HPDE6-E6E7 (cell line): ENCODE measurements around the gene SOAT1.
A peak's percentile ranks its signal among the peaks of the same experiment; 100 is the strongest.

Experiments used
- DNase-seq: peaks from one replicate; pipeline ENCODE4 v3.0.0; 2011; ENCODE audit warnings: missing footprints; ENCODE audit errors: extremely low spot score

SOAT1 gene

DNA sequence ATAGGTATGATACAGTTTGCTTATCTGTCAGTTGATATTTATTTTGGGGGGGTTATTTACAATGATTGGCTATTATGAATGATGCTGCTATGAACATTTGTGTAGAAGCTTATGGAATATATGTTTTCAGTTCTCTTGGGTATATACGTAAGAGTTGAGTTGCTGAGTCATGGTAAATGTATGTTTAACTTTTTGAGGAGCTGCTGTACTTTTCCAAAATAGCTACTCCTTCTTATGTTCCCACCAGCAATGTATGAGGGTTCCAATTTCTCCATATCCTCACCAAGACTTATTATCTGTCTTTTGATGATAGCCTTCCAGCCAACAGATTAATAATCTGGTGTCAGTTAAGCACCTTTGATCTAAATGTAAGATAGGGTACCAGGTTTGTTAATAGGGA, 11.9 kb downstream of the SOAT1 start:
- no peak for DNase-seq

- peak; percentile 14 for DNase-seq
Observed at GRCh38 chr1:179310291-179310690, 16.7 kb downstream of the SOAT1 start.

GRCh38 chr1:179310721-179311120, 17.1 kb downstream of the SOAT1 start:
- DNase-seq, result peak; percentile 86

DNA sequence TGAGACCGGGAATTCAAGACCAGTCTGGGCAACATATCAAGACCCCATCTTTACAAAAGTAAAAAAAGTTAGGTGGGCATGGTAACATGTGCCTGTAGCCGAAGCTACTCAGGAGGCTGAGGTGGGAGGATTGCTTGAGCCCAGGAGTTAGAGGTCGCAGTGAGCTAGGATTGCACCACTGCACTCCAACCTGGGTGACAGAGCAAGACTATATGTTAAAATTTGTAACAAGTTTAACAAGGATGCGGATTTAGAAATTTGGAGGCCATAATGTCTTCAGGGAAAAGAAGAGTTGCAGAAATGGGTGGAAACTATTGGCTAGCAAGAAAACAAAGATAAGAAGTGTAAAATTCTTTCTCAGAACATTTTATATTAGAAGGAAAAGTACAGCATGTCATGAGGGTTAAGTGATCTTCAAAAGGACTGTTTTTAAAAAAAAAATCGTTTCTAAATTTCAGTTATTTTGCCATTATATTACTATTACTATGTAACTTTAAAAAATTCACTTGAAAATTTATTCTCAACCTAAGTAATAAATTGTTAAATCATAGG, 17.6 kb downstream of the SOAT1 start:
- DNase-seq, result no peak

GRCh38 chr1:179313004-179313403, 19.4 kb downstream of the SOAT1 start:
- no peak for DNase-seq

DNA sequence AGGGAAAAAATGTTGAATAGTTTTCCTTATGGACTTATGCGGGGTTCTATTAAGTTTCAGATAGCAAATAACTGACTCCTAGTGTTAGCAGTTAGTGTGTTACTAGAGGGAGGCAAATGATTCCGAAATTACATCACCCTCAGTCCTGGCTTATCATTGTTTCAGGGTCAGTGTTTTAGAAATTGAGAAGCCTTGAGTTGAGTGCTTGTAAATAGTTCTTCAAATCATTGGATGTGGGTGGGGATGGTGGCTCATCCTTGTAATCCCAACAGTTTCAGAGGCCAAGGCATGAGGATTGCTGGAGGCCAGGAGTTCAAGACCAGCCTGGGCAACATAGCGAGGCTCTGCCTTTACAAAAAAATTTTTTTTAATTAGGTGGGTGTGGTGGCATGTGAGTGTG, 21.3 kb downstream of the SOAT1 start:
- no peak for DNase-seq

- no peak for DNase-seq
Observed at GRCh38 chr1:179318491-179318890, 24.9 kb downstream of the SOAT1 start.

DNA sequence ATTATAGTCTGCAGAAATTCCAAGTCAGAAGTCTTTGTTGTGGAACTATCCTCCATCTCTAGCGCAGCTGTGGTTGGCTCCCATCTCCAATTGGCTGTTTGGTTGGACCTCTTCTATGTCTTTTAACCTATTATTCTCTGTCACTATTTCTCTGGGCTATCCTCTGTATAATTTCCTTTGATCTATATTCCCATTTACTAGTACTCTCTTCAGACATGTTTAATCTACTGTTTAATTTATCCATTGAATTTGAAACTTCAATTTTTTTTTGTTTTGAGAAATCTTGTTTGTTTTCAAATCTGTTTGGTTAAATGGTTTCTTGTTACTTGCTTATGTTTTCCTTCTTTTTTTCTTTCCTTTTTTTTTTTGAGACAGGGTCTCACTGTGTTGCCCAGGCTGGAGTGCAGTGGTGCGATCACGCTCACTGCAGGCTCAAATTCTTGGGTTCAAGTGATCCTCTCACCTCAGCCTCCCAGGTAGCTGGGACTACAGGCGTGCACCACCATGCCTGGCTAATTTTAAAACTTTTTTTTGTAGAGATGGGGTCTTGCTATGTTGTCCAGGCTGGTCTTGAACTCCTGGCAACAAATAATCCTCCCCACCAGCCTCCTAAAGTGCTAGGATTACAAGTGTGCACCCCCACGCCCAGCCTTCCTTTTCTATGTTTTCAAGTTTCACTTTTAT, 28.1 kb downstream of the SOAT1 start:
- DNase-seq, result no peak

DNA sequence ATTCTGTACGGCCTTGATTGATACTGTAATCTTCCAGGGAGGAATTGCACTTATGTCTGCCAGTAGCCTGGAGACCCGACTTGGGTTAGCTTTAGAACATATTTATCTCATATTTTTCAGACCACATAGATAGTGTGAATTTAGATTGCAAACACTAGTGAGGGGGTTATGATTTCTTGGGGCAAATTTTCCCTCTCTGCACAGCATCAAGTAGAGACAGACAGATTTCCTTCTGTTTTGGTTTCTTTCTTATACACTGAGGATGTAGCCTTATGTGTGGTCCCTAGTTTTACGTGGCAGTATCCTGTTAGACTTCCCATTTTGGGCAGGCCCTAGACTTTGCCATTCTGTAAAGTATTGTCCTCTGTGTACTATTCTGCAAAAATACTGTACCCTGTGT, 29.0 kb downstream of the SOAT1 start:
- no peak for DNase-seq

DNA sequence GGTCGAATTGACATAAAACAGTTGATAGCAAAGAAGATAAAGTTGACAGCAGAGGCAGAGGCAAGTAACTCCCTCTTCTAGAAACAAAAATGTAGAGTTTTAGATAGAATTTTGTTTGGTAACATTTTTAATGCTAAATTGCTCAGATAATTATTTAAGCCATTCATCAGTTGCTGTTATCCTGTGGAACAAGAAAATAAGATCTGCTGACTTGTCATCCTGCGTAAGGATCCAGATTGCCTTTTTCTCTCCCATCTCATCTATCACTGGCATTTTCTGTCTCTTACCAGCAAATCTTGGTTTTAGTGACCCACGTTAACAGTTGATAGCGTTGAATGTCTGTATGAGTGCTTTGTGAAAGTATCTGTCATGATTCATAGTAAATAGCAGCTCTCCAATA, 29.8 kb downstream of the SOAT1 start:
- DNase-seq, result no peak

GRCh38 chr1:179325836-179326235, 32.2 kb downstream of the SOAT1 start:
- DNase-seq, result no peak

DNA sequence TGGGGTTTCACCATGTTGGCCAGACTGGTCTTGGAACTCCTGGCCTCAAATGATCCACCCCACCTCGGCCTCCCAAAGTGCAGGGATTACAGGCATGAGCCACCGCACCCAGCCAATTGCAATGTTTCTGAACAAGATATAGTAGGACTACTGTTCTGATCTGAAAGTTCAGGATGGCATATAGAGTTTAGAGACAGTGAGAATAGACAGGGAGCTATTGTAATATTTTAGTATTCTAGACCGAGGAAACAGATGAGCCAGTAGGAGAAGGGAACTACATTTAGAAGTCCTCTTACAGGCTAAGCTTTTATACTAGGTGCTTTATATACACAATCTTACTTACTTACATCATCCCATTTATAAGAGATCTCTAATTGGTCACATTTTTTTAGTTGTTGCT, 33.1 kb downstream of the SOAT1 start:
- no peak for DNase-seq

- DNase-seq, result no peak
Observed at GRCh38 chr1:179327196-179327595, 33.6 kb downstream of the SOAT1 start.

- DNase-seq, result no peak
Observed at GRCh38 chr1:179327679-179328078, 34.1 kb downstream of the SOAT1 start.

- no peak for DNase-seq
Observed at GRCh38 chr1:179329862-179330261, 36.3 kb downstream of the SOAT1 start.

- no peak for DNase-seq
Observed at GRCh38 chr1:179334440-179334839, 40.8 kb downstream of the SOAT1 start.

DNA sequence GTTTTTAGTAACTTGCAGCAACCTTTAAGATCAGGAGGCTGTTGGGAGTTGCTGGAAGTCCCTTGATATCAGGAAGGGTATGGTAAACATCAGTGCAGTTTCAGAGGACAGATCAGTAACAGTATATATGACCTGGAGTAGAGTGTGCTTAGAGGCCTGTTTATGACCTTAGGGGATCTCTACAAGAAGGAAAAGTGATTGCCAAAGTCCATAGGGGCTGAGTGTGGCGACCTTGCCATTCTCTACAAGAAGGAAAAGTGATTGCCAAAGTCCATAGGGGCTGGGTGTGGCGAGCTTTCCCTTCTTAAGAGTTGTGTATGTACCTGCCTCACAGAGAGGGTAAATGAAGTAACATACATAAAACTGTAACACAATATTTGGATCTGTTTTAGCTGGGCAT, 43.7 kb downstream of the SOAT1 start:
- DNase-seq, result no peak

GRCh38 chr1:179337942-179338560, 44.5 kb downstream of the SOAT1 start:
- no peak for DNase-seq

DNA sequence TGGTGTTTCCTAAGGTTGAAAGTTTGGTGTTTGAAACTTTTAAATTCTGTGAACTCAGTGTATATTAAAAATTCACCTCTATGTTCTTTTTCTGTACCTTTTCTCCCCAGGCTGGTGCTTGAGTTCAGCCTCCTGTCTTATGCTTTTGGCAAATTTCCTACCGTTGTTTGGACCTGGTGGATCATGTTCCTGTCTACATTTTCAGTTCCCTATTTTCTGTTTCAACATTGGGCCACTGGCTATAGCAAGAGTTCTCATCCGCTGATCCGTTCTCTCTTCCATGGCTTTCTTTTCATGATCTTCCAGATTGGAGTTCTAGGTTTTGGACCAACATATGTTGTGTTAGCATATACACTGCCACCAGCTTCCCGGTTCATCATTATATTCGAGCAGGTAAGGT, 47.3 kb downstream of the SOAT1 start:
- DNase-seq, result no peak

DNA sequence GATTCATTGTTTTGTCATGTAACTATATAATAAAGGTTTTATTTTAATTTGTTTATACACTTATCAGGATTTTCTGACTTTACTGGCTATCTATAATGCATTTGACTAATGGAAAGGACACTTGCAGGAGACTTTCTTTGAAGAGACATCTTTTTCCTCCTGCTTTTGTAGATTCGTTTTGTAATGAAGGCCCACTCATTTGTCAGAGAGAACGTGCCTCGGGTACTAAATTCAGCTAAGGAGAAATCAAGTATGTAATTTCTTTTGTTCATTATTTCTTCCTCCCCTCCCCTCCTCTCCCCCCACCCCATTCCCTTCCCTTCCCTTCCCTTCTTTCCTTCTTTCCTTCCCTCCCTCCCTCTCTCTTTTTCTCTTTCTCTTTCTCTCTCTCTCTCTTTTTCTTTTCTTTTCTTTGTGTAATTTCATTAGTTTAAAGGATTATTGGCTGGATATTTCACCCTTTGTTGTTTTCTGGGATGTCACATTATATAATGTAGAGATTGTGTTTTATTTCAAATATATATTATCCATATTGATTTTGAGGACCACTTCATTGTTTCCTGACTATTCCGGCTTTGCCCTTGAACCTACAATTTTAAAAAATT, 48.4 kb downstream of the SOAT1 start:
- no peak for DNase-seq

- DNase-seq, result no peak
Observed at GRCh38 chr1:179342740-179343404, 49.3 kb downstream of the SOAT1 start.

- no peak for DNase-seq
Observed at GRCh38 chr1:179351281-179351680, 57.7 kb downstream of the SOAT1 start.

GRCh38 chr1:179352236-179352635, 58.6 kb downstream of the SOAT1 start:
- DNase-seq, result no peak
